MG63 (cell line): ENCODE results near the gene ZDHHC14. TPM values are rescaled to one million over a fixed set of nuclear protein-coding genes. Genes with fewer than 3 reads are reported as not detected.
"Not testable (repeated sequence)": the region's sequence is repeated elsewhere in the genome, so short reads cannot be mapped to it uniquely, and the experiment has no call there.

Source experiments
- DNase-seq: peaks from one replicate; pipeline ENCODE4 v3.0.0-alpha.2; 2020
- H3K27me3 ChIP-seq: fragments of 250-450 bp; sonication (Bioruptor Pico); 2 replicates; pipeline ENCODE4 v1.5.1; 2020; ENCODE audit warnings: mild to moderate bottlenecking, moderate library complexity
- H3K36me3 ChIP-seq: fragments of 250-450 bp; sonication (Bioruptor Pico); 2 replicates; pipeline ENCODE4 v1.5.1; 2020; ENCODE audit warnings: mild to moderate bottlenecking, moderate library complexity
- H3K4me3 ChIP-seq: fragments of 250-450 bp; sonication (Bioruptor Pico); 2 replicates; pipeline ENCODE4 v1.5.1; 2020; ENCODE audit warnings: mild to moderate bottlenecking, moderate library complexity
- H3K9me3 ChIP-seq: fragments of 250-450 bp; sonication (Bioruptor Pico); 2 replicates; pipeline ENCODE4 v1.5.1; 2020; ENCODE audit warnings: mild to moderate bottlenecking, moderate library complexity
- total RNA-seq: library from RNA; depleted of rRNA; stranded (reverse); fragments of >200 nt; shearing (Covaris generic); gene quantifications from 2 replicates; pipeline ENCODE4 v1.2.3, GENCODE V29; 2014; ENCODE audit warnings: low replicate concordance

ZDHHC14 gene
- total RNA-seq, 1 experiment from 2014 or later, result 4.4 TPM

GRCh38 chr6:157374889-157375443 is 6.0 kb upstream of the ZDHHC14 start:
- Histone ChIP-seq H3K36me3 (no peaks in the 10 kb centered on the region), H3K9me3 (no peaks in the 10 kb centered on the region), H3K4me3 (no peak overlapping the region), H3K27me3 (no peaks in the 10 kb centered on the region)
- no peak for DNase-seq

GRCh38 chr6:157376241-157376640 is 4.7 kb upstream of the ZDHHC14 start:
- no peaks in the 10 kb centered on the region for H3K27me3 ChIP-seq
- no peak overlapping the region for H3K4me3 ChIP-seq
- no peak for DNase-seq
- H3K36me3 ChIP-seq, result no peaks in the 10 kb centered on the region
- H3K9me3 ChIP-seq, result no peaks in the 10 kb centered on the region

- Histone ChIP-seq H3K9me3 (no peaks in the 10 kb centered on the region), H3K27me3 (no peaks in the 10 kb centered on the region), H3K36me3 (no peaks in the 10 kb centered on the region), H3K4me3 (no peak overlapping the region)
- peak; percentile 8 for DNase-seq
Observed at GRCh38 chr6:157376706-157377230, 4.2 kb upstream of the ZDHHC14 start.

- H3K36me3 ChIP-seq, result no peaks in the 10 kb centered on the region
- peak; percentile 93 for DNase-seq
- no peaks in the 10 kb centered on the region for H3K27me3 ChIP-seq
- H3K4me3 ChIP-seq, result peak overlapping the region; percentile 93
- no peaks in the 10 kb centered on the region for H3K9me3 ChIP-seq
Observed at GRCh38 chr6:157379656-157380457, 1.1 kb upstream of the ZDHHC14 start.

- Histone ChIP-seq H3K4me3 (peak overlapping the region; percentile 93), H3K9me3 (no peaks in the 10 kb centered on the region), H3K36me3 (no peaks in the 10 kb centered on the region), H3K27me3 (no peaks in the 10 kb centered on the region)
- no peak for DNase-seq
Observed at GRCh38 chr6:157380458-157380778, 572 bp upstream of the ZDHHC14 start.

GRCh38 chr6:157381631-157382621 is 936 bp downstream of the ZDHHC14 start:
- DNase-seq, result peak; percentile 53
- Histone ChIP-seq H3K27me3 (no peaks in the 10 kb centered on the region), H3K4me3 (peak overlapping the region; percentile 93), H3K9me3 (no peaks in the 10 kb centered on the region), H3K36me3 (no peaks in the 10 kb centered on the region)

- Histone ChIP-seq H3K36me3 (no peaks in the 10 kb centered on the region), H3K27me3 (no peaks in the 10 kb centered on the region), H3K9me3 (no peaks in the 10 kb centered on the region), H3K4me3 (peak overlapping the region; percentile 93)
- DNase-seq, result no peak
Observed at GRCh38 chr6:157382821-157383220, 1.8 kb downstream of the ZDHHC14 start.

GRCh38 chr6:157383471-157383870 is 2.5 kb downstream of the ZDHHC14 start:
- DNase-seq, result no peak
- no peak overlapping the region for H3K4me3 ChIP-seq
- H3K27me3 ChIP-seq, result no peaks in the 10 kb centered on the region
- no peaks in the 10 kb centered on the region for H3K36me3 ChIP-seq
- H3K9me3 ChIP-seq, result no peaks in the 10 kb centered on the region

GRCh38 chr6:157384962-157385361 is 4.0 kb downstream of the ZDHHC14 start:
- H3K4me3 ChIP-seq, H3K27me3 ChIP-seq, DNase-seq, H3K36me3 ChIP-seq, H3K9me3 ChIP-seq: not testable (repeated sequence)

- no peaks in the 10 kb centered on the region for H3K36me3 ChIP-seq
- no peaks in the 10 kb centered on the region for H3K27me3 ChIP-seq
- DNase-seq, result no peak
- H3K4me3 ChIP-seq, result no peak overlapping the region
- H3K9me3 ChIP-seq, result peaks cover 7% of the 10 kb centered on the region
Observed at GRCh38 chr6:157385482-157385881, 4.5 kb downstream of the ZDHHC14 start.

- no peak overlapping the region for H3K4me3 ChIP-seq
- no peak for DNase-seq
Observed at GRCh38 chr6:157386023-157386422, 5.0 kb downstream of the ZDHHC14 start.

GRCh38 chr6:157386454-157386853 is 5.5 kb downstream of the ZDHHC14 start:
- Histone ChIP-seq H3K4me3 (no peak overlapping the region), H3K36me3 (no peaks in the 10 kb centered on the region), H3K27me3 (no peaks in the 10 kb centered on the region), H3K9me3 (peaks cover 13% of the 10 kb centered on the region)
- DNase-seq, result no peak

More at GRCh38 chr6:157386023-157386422, 5.0 kb downstream of the ZDHHC14 start:
- H3K9me3 ChIP-seq, result peaks cover 9% of the 10 kb centered on the region
- no peaks in the 10 kb centered on the region for H3K27me3 ChIP-seq
- no peaks in the 10 kb centered on the region for H3K36me3 ChIP-seq

- Histone ChIP-seq H3K4me3 (no peak overlapping the region), H3K9me3 (peaks cover 17% of the 10 kb centered on the region), H3K36me3 (no peaks in the 10 kb centered on the region), H3K27me3 (no peaks in the 10 kb centered on the region)
- no peak for DNase-seq
Observed at GRCh38 chr6:157388924-157389323, 7.9 kb downstream of the ZDHHC14 start.

- DNase-seq, result no peak
- H3K27me3 ChIP-seq, result no peaks in the 10 kb centered on the region
- no peak overlapping the region for H3K4me3 ChIP-seq
- H3K36me3 ChIP-seq, result no peaks in the 10 kb centered on the region
- peaks cover 17% of the 10 kb centered on the region for H3K9me3 ChIP-seq
Observed at GRCh38 chr6:157390273-157391060, 9.5 kb downstream of the ZDHHC14 start.

- Histone ChIP-seq H3K36me3 (no peaks in the 10 kb centered on the region), H3K27me3 (no peaks in the 10 kb centered on the region), H3K9me3 (peaks cover 17% of the 10 kb centered on the region), H3K4me3 (no peak overlapping the region)
- DNase-seq, result no peak
Observed at GRCh38 chr6:157392927-157393668, 12.1 kb downstream of the ZDHHC14 start.
